K562 (cell line): ENCODE results near the gene BPI.

Source experiments
- CTCF ChIP-seq, 3 experiments: IDR thresholded peaks in 2 of 3; conservative IDR thresholded peaks in 1 of 3; 2 replicates each; pipeline ENCODE4 v1.5.1; 2011 to 2012; ENCODE audit warnings: low read length in 3 of 3, mild to moderate bottlenecking in 3 of 3, control low read depth in 2 of 3, improper control_type of control experiment in 1 of 3, inconsistent platforms in 1 of 3, low read depth in 1 of 3, mixed read lengths in 1 of 3, moderate library complexity in 1 of 3; ENCODE audit not compliant: insufficient read depth in 2 of 3
- EHMT2 ChIP-seq: fragments of 450-650 bp; IDR thresholded peaks from 2 replicates; pipeline ENCODE4 v1.6.1; 2018; ENCODE audit warnings: antibody characterized with exemption
- EZH2 ChIP-seq: IDR thresholded peaks from 2 replicates; pipeline ENCODE4 v1.6.1; 2012; ENCODE audit warnings: low read depth, mild to moderate bottlenecking, inconsistent platforms, low read length, borderline replicate concordance
- PHF8 ChIP-seq: fragments of 200-600 bp; sonication (generic); IDR thresholded peaks from 2 replicates; pipeline ENCODE4 v1.6.1; 2012; ENCODE audit warnings: mixed run types, mild to moderate bottlenecking, inconsistent platforms, low read length, moderate library complexity, borderline replicate concordance
- POLR2A ChIP-seq: fragments of 450-650 bp; conservative IDR thresholded peaks from 2 replicates; pipeline ENCODE4 v1.6.1; 2016
- POLR2AphosphoS5 ChIP-seq: IDR thresholded peaks from 2 replicates; pipeline ENCODE4 v1.6.1; 2011; ENCODE audit warnings: mild to moderate bottlenecking, low read depth, low read length, moderate library complexity; ENCODE audit not compliant: control insufficient read depth, insufficient read depth
- SRF ChIP-seq, 2 experiments: fragments of 250-450, 450-650 bp in 1 of 2; sonication (Bioruptor Pico) in 1 of 2; sonication (generic) in 1 of 2; formaldehyde crosslinking; IDR thresholded peaks; 2 replicates each; pipeline versions ENCODE4 v1.5.0 to v1.5.1; 2020 to 2022; ENCODE audit warnings: mild to moderate bottlenecking in 1 of 2, missing genetic modification reagents in 1 of 2
- TAF1 ChIP-seq: IDR thresholded peaks from 2 replicates; pipeline ENCODE4 v1.6.1; 2011; ENCODE audit warnings: mild to moderate bottlenecking, low read length, moderate library complexity; ENCODE audit not compliant: insufficient read depth, control insufficient read depth, severe bottlenecking; ENCODE audit errors: extremely low read depth
- TCF7L2 ChIP-seq: fragments of 150-350 bp; IDR thresholded peaks from 2 replicates; pipeline ENCODE4 v1.6.1; 2016; ENCODE audit warnings: low read depth, mild to moderate bottlenecking, low read length, moderate library complexity
- USF1 ChIP-seq: sonication (generic); formaldehyde crosslinking; IDR thresholded peaks from 2 replicates; pipeline ENCODE4 v1.9.0; 2022; ENCODE audit warnings: mild to moderate bottlenecking, missing genetic modification reagents

- no peak for TF ChIP-seq SRF (CRISPR knock-in tag; IDR thresholded peaks at IDR 0.05)
- TF ChIP-seq USF1: no peak
- TF ChIP-seq EZH2: no peak
- TF ChIP-seq POLR2AphosphoS5: no peak
- TF ChIP-seq EHMT2: peak; percentile 15; the same call in 1 of the 2 replicates
- no peak for TF ChIP-seq PHF8
- no peak for TF ChIP-seq POLR2A
- TF ChIP-seq TCF7L2: no peak
- no peak for TF ChIP-seq TAF1
- no peak for TF ChIP-seq CTCF (IDR thresholded peaks at IDR 0.05 in 2 of 3, conservative IDR thresholded peaks at IDR 0.05 in 1 of 3; ENCODE audit: insufficient read depth in 2 of 3, low read depth in 1 of 3, low read length in 3 of 3)
These were observed 82.0 kb downstream of the BPI start for GRCh38 chr20:38386004-38386403.
